Measurements from ENCODE around the gene CBARP. TPM values are rescaled to one million over a fixed set of nuclear protein-coding genes. Genes with fewer than 3 reads are reported as not detected.

Gene CBARP
- total RNA-seq, 1 experiment from 2014 or later, result 28.4 TPM

GRCh38 chr19:1284293-1284978 is 46.6 kb upstream of the CBARP start:
- TF ChIP-seq, protein P1, sequence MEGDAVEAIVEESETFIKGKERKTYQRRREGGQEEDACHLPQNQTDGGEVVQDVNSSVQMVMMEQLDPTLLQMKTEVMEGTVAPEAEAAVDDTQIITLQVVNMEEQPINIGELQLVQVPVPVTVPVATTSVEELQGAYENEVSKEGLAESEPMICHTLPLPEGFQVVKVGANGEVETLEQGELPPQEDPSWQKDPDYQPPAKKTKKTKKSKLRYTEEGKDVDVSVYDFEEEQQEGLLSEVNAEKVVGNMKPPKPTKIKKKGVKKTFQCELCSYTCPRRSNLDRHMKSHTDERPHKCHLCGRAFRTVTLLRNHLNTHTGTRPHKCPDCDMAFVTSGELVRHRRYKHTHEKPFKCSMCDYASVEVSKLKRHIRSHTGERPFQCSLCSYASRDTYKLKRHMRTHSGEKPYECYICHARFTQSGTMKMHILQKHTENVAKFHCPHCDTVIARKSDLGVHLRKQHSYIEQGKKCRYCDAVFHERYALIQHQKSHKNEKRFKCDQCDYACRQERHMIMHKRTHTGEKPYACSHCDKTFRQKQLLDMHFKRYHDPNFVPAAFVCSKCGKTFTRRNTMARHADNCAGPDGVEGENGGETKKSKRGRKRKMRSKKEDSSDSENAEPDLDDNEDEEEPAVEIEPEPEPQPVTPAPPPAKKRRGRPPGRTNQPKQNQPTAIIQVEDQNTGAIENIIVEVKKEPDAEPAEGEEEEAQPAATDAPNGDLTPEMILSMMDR (conservative IDR thresholded peaks at IDR 0.05), result no peak
- Mint-ChIP-seq H3K36me3 (ENCODE audit: insufficient read depth in 1 of 3, low read depth in 3 of 3) (peaks cover 0 to 10% (median 5%) of the 10 kb centered on the region in 3 experiments; a peak in 3 of 7 replicates), H3K4me1 (peaks cover 10 to 24% of the 10 kb centered on the region in 2 experiments), H3K4me3 (peak overlapping the region; percentile 62 to 80), H3K27ac (no peak overlapping the region), H3K9me3 (no peaks in the 10 kb centered on the region), H3K27me3 (ENCODE audit: low read depth) (peaks cover 15% of the 10 kb centered on the region)
- Histone ChIP-seq H3K4ac (ENCODE audit: low read depth, low read length) (no peak overlapping the region), H4K91ac (ENCODE audit: insufficient read length, low read depth, low read length) (no peak overlapping the region), H3K14ac (ENCODE audit: insufficient read depth, low read length) (no peak overlapping the region; the same call in 1 of the 2 replicates), H3K9ac (ENCODE audit: extremely low read depth, insufficient read length, low read length) (no peak overlapping the region), H3K56ac (ENCODE audit: insufficient read length, low read depth, low read length) (no peak overlapping the region), H4K5ac (ENCODE audit: insufficient read length, low read depth, low read length) (no peak overlapping the region), H2BK120ac (ENCODE audit: low read depth, low read length, poor library complexity, severe bottlenecking) (no peak overlapping the region), H3K79me2 (ENCODE audit: insufficient read depth, low read length) (peaks cover 2% of the 10 kb centered on the region; the same call in 1 of the 2 replicates), H3K23me2 (ENCODE audit: insufficient read length, low read depth, low read length, poor library complexity, severe bottlenecking) (peaks cover 4% of the 10 kb centered on the region), H3K79me1 (ENCODE audit: insufficient read depth, low read depth, low read length, poor library complexity, severe bottlenecking) (no peaks in the 10 kb centered on the region), H2BK20ac (ENCODE audit: low read depth, low read length, poor library complexity, severe bottlenecking) (no peak overlapping the region), H3K23ac (ENCODE audit: insufficient read length, low read depth, low read length) (no peak overlapping the region), H3K18ac (ENCODE audit: insufficient read length, low read depth, low read length) (no peak overlapping the region), H3T11ph (ENCODE audit: low read length) (no peak overlapping the region), H3K4me1 (ENCODE audit: insufficient read depth, low read length) (no peaks in the 10 kb centered on the region), H3K27me3 (ENCODE audit: insufficient read depth, low read length) (no peaks in the 10 kb centered on the region), H2BK12ac (ENCODE audit: insufficient read length, low read depth, low read length) (no peak overlapping the region), H2AFZ (ENCODE audit: low read length) (no peak overlapping the region), H3K9me3 (ENCODE audit: control insufficient read depth, low read depth, low read length) (no peaks in the 10 kb centered on the region), H3K4me2 (ENCODE audit: insufficient read depth, insufficient read length, low read length) (no peak overlapping the region), H4K8ac (replicated peaks; ENCODE audit: insufficient read length, low read depth, low read length) (no peak overlapping the region), H2BK15ac (ENCODE audit: low read depth, low read length) (no peak overlapping the region), H3K27ac (ENCODE audit: insufficient read length, low read depth, low read length) (no peak overlapping the region), H2AK5ac (ENCODE audit: insufficient read length, low read length) (no peak overlapping the region), H4K20me1 (ENCODE audit: control insufficient read depth, insufficient read depth, insufficient read length) (no peaks in the 10 kb centered on the region), H2BK5ac (ENCODE audit: insufficient read length, low read length) (no peak overlapping the region)
- no peak for DNase-seq
- no CpG with 5 or more reads among the region's 20 CpGs for WGBS (ENCODE audit: extremely low coverage, insufficient read length, low lambda C conversion rate)

Measured in H9 (cell line).